Endothelial cell of umbilical vein (primary cell): ENCODE results near the gene GALNT10. TPM values are rescaled to one million over a fixed set of nuclear protein-coding genes. Genes with fewer than 3 reads are reported as not detected.
A peak's percentile ranks its signal among the peaks of the same experiment; 100 is the strongest.

Experiments
- BruUV-seq: library from RNA; stranded (reverse); fragments of 400-500 nt; replicated peaks from 2 replicates; lab custom pipeline; 2021; lab: Mats Ljungman, UMichigan
- CTCF ChIA-PET: fragments of 300-600, 350-600 bp; sonication (Branson Sonifier 250); formaldehyde crosslinking; loops from one replicate; lab custom pipeline; 2021; ENCODE audit warnings: antibody characterized with exemption, inconsistent platforms; lab: Charles Lee
- POLR2A ChIA-PET: fragments of 300-600, 350-600 bp; sonication (Branson Sonifier 250); formaldehyde crosslinking; loops from one replicate; lab custom pipeline; 2021; ENCODE audit warnings: antibody characterized with exemption, inconsistent platforms; lab: Charles Lee
- DNase-seq: peaks from one replicate; pipeline ENCODE4 v3.0.0-alpha.2; 2011; ENCODE audit warnings: low read depth, low spot score
- FAIRE-seq: peaks from 2 replicates; lab custom pipeline; 2011; peaks lifted over from hg19 to GRCh38; lab: Jason Lieb, UNC
- H2AFZ ChIP-seq: 2 replicates; pipeline ENCODE4 v1.6.0; 2012; ENCODE audit warnings: low read depth, low read length, control low read depth, inconsistent platforms
- H3K27ac ChIP-seq: 2 replicates; pipeline ENCODE4 v1.5.1; 2011; ENCODE audit warnings: low read depth, mild to moderate bottlenecking, control low read depth, low read length, moderate library complexity; ENCODE audit not compliant: insufficient read depth
- H3K27me3 ChIP-seq, 2 experiments: 2 replicates each; pipeline versions ENCODE4 v1.6.0 to v1.6.1; 2011; ENCODE audit warnings: low read length in 2 of 2, mixed read lengths in 1 of 2; ENCODE audit not compliant: control insufficient read depth in 2 of 2, insufficient read depth in 2 of 2
- H3K36me3 ChIP-seq, 2 experiments: 2 replicates in 1 of 2; 3 replicates in 1 of 2; pipeline ENCODE4 v1.5.1; 2011; ENCODE audit warnings: low read length in 2 of 2, mild to moderate bottlenecking in 1 of 2, moderate library complexity in 1 of 2; ENCODE audit not compliant: control insufficient read depth in 2 of 2, insufficient read depth in 2 of 2; ENCODE audit errors: extremely low read depth in 1 of 2
- H3K4me1 ChIP-seq: 3 replicates; pipeline ENCODE4 v1.5.1; 2011; ENCODE audit warnings: mild to moderate bottlenecking, low read length; ENCODE audit not compliant: control insufficient read depth, insufficient read depth; ENCODE audit errors: extremely low read depth
- H3K4me2 ChIP-seq: 2 replicates; pipeline ENCODE4 v1.6.1; 2011; ENCODE audit warnings: low read length, control low read depth, mixed read lengths; ENCODE audit not compliant: insufficient read depth
- H3K4me3 ChIP-seq, 3 experiments: fragments of 200-600 bp in 1 of 3; sonication (generic), shearing (Covaris generic) in 1 of 3; replicated peaks in 1 of 3; 2 replicates each; pipeline ENCODE4 v1.5.1; 2011 to 2016; ENCODE audit warnings: control low read depth in 3 of 3, low read length in 3 of 3, mild to moderate bottlenecking in 2 of 3, inconsistent platforms in 1 of 3, low read depth in 1 of 3, moderate library complexity in 1 of 3; ENCODE audit not compliant: insufficient read depth in 1 of 3
- H3K79me2 ChIP-seq: 2 replicates; pipeline ENCODE4 v1.6.0; 2012; ENCODE audit warnings: low read length, inconsistent platforms; ENCODE audit not compliant: control insufficient read depth, insufficient read depth
- H3K9ac ChIP-seq: replicated peaks from 2 replicates; pipeline ENCODE3; 2011; ENCODE audit warnings: low read length, control low read depth; ENCODE audit not compliant: insufficient read depth; ENCODE audit errors: extremely low read depth
- H3K9me1 ChIP-seq: replicated peaks from 3 replicates; pipeline ENCODE4 v1.6.0; 2011; ENCODE audit warnings: mild to moderate bottlenecking, low read length; ENCODE audit not compliant: control insufficient read depth, insufficient read depth; ENCODE audit errors: extremely low read depth
- H3K9me3 ChIP-seq: replicated peaks from 2 replicates; pipeline ENCODE4 v1.5.1; 2012; ENCODE audit warnings: low read length, inconsistent platforms; ENCODE audit not compliant: control insufficient read depth, insufficient read depth
- H4K20me1 ChIP-seq: replicated peaks from 2 replicates; pipeline ENCODE3; 2011; ENCODE audit warnings: mild to moderate bottlenecking, low read length; ENCODE audit not compliant: control insufficient read depth, insufficient read depth; ENCODE audit errors: extremely low read depth
- EZH2 ChIP-seq: IDR thresholded peaks from 2 replicates; pipeline ENCODE4 v1.6.1; 2012; ENCODE audit warnings: borderline replicate concordance, low read depth, mild to moderate bottlenecking, moderate library complexity, low read length, inconsistent platforms; ENCODE audit not compliant: severe bottlenecking
- FOS ChIP-seq: IDR thresholded peaks from 2 replicates; pipeline ENCODE4 v1.6.1; 2011; ENCODE audit warnings: mild to moderate bottlenecking, low read length, moderate library complexity, borderline replicate concordance; ENCODE audit not compliant: insufficient read depth
- GATA2 ChIP-seq: IDR thresholded peaks from 2 replicates; pipeline ENCODE4 v1.7.0; 2011; ENCODE audit warnings: low read depth, mild to moderate bottlenecking, moderate library complexity, mixed read lengths, low read length; ENCODE audit not compliant: insufficient read length, insufficient read depth
- JUN ChIP-seq: IDR thresholded peaks from 2 replicates; pipeline ENCODE4 v1.6.1; 2011; ENCODE audit warnings: borderline replicate concordance, low read depth; ENCODE audit not compliant: insufficient read length, insufficient read depth
- MYC ChIP-seq: IDR thresholded peaks from one replicate; pipeline ENCODE4 v1.6.1; 2011; ENCODE audit warnings: mild to moderate bottlenecking, low read depth, low read length
- POLR2A ChIP-seq: IDR thresholded peaks from 2 replicates; pipeline ENCODE4 v1.6.1; 2012; ENCODE audit warnings: low read depth, mild to moderate bottlenecking, control low read depth, low read length
- POLR2AphosphoS5 ChIP-seq: IDR thresholded peaks from 2 replicates; pipeline ENCODE4 v1.6.1; 2012; ENCODE audit warnings: low read depth, mild to moderate bottlenecking, control low read depth, low read length, moderate library complexity; ENCODE audit not compliant: insufficient read depth
- dilution Hi-C: fragments of 300-500 bp; cut with MboI; formaldehyde crosslinking; loops from one replicate; pipeline ENCODE4 v1.15.0; 2019; ENCODE audit warnings: low sequenced_read_pairs; ENCODE audit not compliant: extremely low pct_ligation_motif_present
- intact Hi-C: fragments of 100-400 bp; cut with micrococcal nuclease; formaldehyde crosslinking; loops from one replicate; pipeline ENCODE4 v1.10.0; 2022
- polyA plus RNA-seq, 4 experiments: library from polyadenylated mRNA; depleted of rRNA in 3 of 4; stranded (reverse) in 3 of 4; unstranded in 1 of 4; fragments of >200 nt; gene quantifications; 2 replicates each; pipeline versions ENCODE4 v1.2.1 to v1.2.3, GENCODE V29; 2011 to 2012; ENCODE audit warnings: missing spikeins in 1 of 4
- total RNA-seq: library from RNA; stranded (reverse); gene quantifications from 2 replicates; pipeline ENCODE4 v1.2.3, GENCODE V29; 2021
- TF ChIP-seq, protein P1 (sequence below), 2 donors: IDR thresholded peaks; 1 replicate in 1 of 2; 2 replicates in 1 of 2; pipeline ENCODE4 v1.5.1; 2011; ENCODE audit warnings: low read length in 2 of 2, mild to moderate bottlenecking in 2 of 2, moderate library complexity in 2 of 2, control low read depth in 1 of 2, inconsistent platforms in 1 of 2, low read depth in 1 of 2; ENCODE audit not compliant: insufficient read depth in 1 of 2; ENCODE audit errors: extremely low read depth in 1 of 2
- TF ChIP-seq, protein P2 (sequence below): IDR thresholded peaks from 2 replicates; pipeline ENCODE4 v1.6.1; 2011; ENCODE audit not compliant: insufficient read depth, insufficient read length

The GALNT10 gene
- total and polyA plus RNA-seq, 2 donors (not counting 3 experiments of a cell fraction or from before 2014, with no cell fraction given) = 70.2 to 77.6 TPM

DNA sequence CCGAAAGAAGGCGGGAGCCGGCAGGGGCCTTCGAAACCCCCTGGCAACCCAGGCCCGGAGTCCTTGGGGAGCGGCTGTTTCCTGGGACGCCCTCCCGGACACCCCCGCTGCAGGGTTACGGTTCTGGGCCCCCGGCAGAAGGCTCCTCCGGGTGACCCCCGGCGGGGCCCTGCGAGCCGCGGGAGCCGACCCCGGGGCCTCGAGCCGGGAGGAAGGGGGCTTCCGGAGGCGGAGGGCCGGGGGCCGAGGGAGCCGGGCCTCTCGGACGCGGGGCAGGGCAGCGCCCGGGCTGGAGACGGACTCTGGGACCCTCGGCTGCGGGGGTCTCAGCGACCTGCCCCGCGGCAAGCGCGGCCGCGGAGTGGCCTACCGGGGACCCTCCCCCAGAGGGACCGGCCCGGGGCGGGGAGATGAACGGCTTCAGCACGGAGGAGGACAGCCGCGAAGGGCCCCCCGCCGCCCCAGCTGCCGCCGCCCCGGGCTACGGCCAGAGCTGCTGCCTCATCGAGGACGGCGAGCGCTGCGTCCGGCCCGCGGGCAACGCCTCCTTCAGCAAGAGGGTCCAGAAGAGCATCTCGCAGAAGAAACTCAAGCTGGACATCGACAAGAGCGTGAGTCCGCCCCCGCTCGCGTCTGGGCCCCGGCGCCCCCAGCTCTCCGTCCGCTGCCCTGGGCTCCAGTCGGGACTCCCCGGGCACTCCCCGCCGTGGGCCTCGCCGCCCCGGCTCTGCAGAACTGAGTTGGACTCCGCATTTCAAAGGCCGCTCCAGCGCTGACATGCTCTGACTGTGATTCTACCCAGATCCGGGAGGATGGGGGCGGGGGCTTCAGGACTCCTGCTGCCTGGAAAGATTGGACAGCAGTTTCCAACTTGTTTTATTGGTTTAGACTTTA lies 255.9 kb downstream of the GALNT10 start:
- H3K4me3 ChIP-seq = peak overlapping the region; percentile 79 to 94 (median 82)
- BruUV-seq = no TSS peak
- peak overlapping the region; percentile 70 for H2AFZ ChIP-seq
- no peaks in the 10 kb centered on the region for H3K27me3 ChIP-seq
- TF ChIP-seq GATA2 (no peak), JUN (no peak), MYC (no peak)
- POLR2A ChIA-PET = no interaction called here
- FAIRE-seq (peak; percentile 46), DNase-seq (peak; percentile 78)
- H3K79me2 ChIP-seq = peaks cover 26% of the 10 kb centered on the region
- H3K9ac ChIP-seq = peak overlapping the region; percentile 66
- H3K27ac ChIP-seq = peak overlapping the region; percentile 8
- intact Hi-C loops (loop anchor here (1.0 to 10.0 kb wide), 3 partner anchors 79 to 408 kb away; partner anchors contain the start of genes CNOT8 and FAXDC2), dilution Hi-C loops (no loop called here)
- peak overlapping the region; percentile 90 for H3K4me2 ChIP-seq
- peaks cover 16% of the 10 kb centered on the region for H3K4me1 ChIP-seq
- peaks cover 6% of the 10 kb centered on the region for H4K20me1 ChIP-seq
- H3K9me1 ChIP-seq = no peaks in the 10 kb centered on the region
- H3K36me3 ChIP-seq = peaks cover 0 to 4% of the 10 kb centered on the region in 2 experiments
- CTCF ChIA-PET = interaction anchor here (1.0 to 2.9 kb wide), 8 partner anchors 8 to 472 kb away, joined by 3 to 9 read pairs (median 4); no protein-coding TSS in a partner anchor
- H3K9me3 ChIP-seq = no peaks in the 10 kb centered on the region

DNA sequence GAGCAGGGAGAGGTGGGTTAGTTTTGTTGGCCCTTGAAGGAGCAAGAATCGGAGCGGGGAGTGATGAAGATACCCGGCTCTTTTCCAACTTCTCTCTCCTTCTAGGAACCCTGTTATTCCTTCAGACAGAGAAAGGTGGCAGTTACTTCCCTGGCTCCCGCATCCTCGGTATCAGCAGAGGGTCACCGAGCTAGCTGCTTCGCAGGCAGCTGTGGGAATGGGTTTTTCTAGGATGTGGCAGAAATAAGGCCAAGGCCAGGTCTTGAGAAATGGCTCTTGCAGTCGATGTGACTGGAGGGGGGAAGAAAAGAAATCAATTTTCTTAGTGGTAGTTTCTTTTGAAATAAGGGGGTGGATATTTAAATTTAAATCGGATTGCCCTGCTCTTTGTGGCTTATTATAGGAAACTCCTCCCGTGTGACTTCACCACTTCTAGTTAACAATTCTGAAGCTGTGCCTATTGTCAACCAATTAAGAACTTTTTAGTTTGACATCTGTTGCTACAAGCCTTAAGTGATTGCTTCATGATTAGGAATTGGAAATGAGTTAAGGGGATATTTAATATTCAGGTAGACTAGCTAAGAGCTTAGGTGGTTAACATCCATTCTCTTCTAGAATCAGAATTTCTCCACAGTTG lies 256.7 kb downstream of the GALNT10 start:
- dilution Hi-C loops = no loop called here
- DNase-seq (no peak), FAIRE-seq (peak; percentile 67)
- peaks cover 0 to 4% of the 10 kb centered on the region in 2 experiments for H3K36me3 ChIP-seq
- TSS peak; percentile 20 for BruUV-seq
- H3K9me1 ChIP-seq = no peaks in the 10 kb centered on the region
- peaks cover 6% of the 10 kb centered on the region for H4K20me1 ChIP-seq
- peaks cover 26% of the 10 kb centered on the region for H3K79me2 ChIP-seq
- ChIA-PET CTCF (interaction anchor here (1.0 to 2.9 kb wide), 7 partner anchors 9 to 473 kb away, joined by 3 to 9 read pairs (median 4); no protein-coding TSS in a partner anchor), POLR2A (no interaction called here)
- H3K9me3 ChIP-seq = no peaks in the 10 kb centered on the region
- peaks cover 16% of the 10 kb centered on the region for H3K4me1 ChIP-seq
- intact Hi-C loops = loop anchor here (5.0 to 10.0 kb wide), 2 partner anchors 80 to 408 kb away; partner anchors contain the start of genes CNOT8 and FAXDC2
- peak overlapping the region; percentile 70 for H2AFZ ChIP-seq
- no peaks in the 10 kb centered on the region for H3K27me3 ChIP-seq
- H3K9ac ChIP-seq = peak overlapping the region; percentile 66
- no peak for TF ChIP-seq EZH2
- TF ChIP-seq, protein P1, sequence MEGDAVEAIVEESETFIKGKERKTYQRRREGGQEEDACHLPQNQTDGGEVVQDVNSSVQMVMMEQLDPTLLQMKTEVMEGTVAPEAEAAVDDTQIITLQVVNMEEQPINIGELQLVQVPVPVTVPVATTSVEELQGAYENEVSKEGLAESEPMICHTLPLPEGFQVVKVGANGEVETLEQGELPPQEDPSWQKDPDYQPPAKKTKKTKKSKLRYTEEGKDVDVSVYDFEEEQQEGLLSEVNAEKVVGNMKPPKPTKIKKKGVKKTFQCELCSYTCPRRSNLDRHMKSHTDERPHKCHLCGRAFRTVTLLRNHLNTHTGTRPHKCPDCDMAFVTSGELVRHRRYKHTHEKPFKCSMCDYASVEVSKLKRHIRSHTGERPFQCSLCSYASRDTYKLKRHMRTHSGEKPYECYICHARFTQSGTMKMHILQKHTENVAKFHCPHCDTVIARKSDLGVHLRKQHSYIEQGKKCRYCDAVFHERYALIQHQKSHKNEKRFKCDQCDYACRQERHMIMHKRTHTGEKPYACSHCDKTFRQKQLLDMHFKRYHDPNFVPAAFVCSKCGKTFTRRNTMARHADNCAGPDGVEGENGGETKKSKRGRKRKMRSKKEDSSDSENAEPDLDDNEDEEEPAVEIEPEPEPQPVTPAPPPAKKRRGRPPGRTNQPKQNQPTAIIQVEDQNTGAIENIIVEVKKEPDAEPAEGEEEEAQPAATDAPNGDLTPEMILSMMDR (IDR thresholded peaks at IDR 0.05; ENCODE audit: extremely low read depth in 1 of 2, insufficient read depth in 1 of 2, low read depth in 1 of 2, low read length in 2 of 2) = no peak
- TF ChIP-seq FOS = no peak
- TF ChIP-seq POLR2AphosphoS5 = no peak
- TF ChIP-seq POLR2A = no peak
- no peak for TF ChIP-seq GATA2
- TF ChIP-seq, protein P2, sequence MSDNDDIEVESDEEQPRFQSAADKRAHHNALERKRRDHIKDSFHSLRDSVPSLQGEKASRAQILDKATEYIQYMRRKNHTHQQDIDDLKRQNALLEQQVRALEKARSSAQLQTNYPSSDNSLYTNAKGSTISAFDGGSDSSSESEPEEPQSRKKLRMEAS = no peak
- no peak for TF ChIP-seq MYC
- no peak for TF ChIP-seq JUN
- H3K27ac ChIP-seq = no peak overlapping the region
- peak overlapping the region; percentile 90 for H3K4me2 ChIP-seq
- peak overlapping the region; percentile 79 to 94 (median 82) for H3K4me3 ChIP-seq
